ENCODE results near the gene KCNMB1. TPM values are rescaled to one million over a fixed set of nuclear protein-coding genes. Genes with fewer than 3 reads are reported as not detected.

Gene KCNMB1
- total RNA-seq, 3 donors from 2014 or later = 1.5 to 59.1 (median 5.5) TPM

DNA sequence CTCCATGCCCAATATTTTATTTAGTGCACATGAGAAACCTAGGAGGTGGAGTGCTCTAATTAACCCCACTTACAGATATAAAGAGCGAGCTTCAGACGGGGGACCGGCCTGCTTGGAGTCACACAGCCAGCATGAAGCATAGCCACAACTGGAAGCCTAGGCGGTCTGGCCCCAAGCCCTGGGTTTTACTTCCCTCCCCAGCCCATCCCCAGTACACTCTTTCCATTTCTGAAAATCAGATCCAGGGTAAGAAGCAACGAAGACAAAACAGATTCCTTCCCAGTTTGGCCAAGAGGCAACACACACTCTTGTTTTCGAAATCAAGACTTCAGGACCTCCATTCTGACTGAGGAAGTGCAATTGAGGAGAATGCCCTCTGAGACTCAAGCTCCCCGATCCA lies 27.1 kb downstream of the KCNMB1 start:
- DNase-seq (no peak), ATAC-seq (no peak)
- H3K9me3 ChIP-seq = no peaks in the 10 kb centered on the region
- intact Hi-C loops (cut with DNase I, micrococcal nuclease) = no loop called here
- H3K4me3 ChIP-seq = no peak overlapping the region
- TF ChIP-seq, protein P1, sequence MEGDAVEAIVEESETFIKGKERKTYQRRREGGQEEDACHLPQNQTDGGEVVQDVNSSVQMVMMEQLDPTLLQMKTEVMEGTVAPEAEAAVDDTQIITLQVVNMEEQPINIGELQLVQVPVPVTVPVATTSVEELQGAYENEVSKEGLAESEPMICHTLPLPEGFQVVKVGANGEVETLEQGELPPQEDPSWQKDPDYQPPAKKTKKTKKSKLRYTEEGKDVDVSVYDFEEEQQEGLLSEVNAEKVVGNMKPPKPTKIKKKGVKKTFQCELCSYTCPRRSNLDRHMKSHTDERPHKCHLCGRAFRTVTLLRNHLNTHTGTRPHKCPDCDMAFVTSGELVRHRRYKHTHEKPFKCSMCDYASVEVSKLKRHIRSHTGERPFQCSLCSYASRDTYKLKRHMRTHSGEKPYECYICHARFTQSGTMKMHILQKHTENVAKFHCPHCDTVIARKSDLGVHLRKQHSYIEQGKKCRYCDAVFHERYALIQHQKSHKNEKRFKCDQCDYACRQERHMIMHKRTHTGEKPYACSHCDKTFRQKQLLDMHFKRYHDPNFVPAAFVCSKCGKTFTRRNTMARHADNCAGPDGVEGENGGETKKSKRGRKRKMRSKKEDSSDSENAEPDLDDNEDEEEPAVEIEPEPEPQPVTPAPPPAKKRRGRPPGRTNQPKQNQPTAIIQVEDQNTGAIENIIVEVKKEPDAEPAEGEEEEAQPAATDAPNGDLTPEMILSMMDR (IDR thresholded peaks at IDR 0.05) = no peak
- H3K4me1 ChIP-seq (ENCODE audit: low read depth) = no peaks in the 10 kb centered on the region
- no peaks in the 10 kb centered on the region for H3K36me3 ChIP-seq (ENCODE audit: low read depth)

- Histone ChIP-seq H3K9me3 (no peaks in the 10 kb centered on the region), H3K4me1 (ENCODE audit: low read depth) (no peaks in the 10 kb centered on the region), H3K4me3 (no peak overlapping the region), H3K36me3 (ENCODE audit: low read depth) (no peaks in the 10 kb centered on the region)
- DNase-seq = no peak
- intact Hi-C loops (cut with DNase I, micrococcal nuclease) = no loop called here
- no peak for ATAC-seq
- TF ChIP-seq, protein P1 (IDR thresholded peaks at IDR 0.05) = no peak
These were observed 27.6 kb downstream of the KCNMB1 start for GRCh38 chr5:170361616-170362015.

- Histone ChIP-seq H3K36me3 (ENCODE audit: low read depth) (no peaks in the 10 kb centered on the region), H3K4me3 (no peak overlapping the region), H3K9me3 (no peaks in the 10 kb centered on the region), H3K4me1 (ENCODE audit: low read depth) (no peaks in the 10 kb centered on the region)
- ATAC-seq (no peak), DNase-seq (no peak)
- intact Hi-C loops (cut with DNase I, micrococcal nuclease) = no loop called here
- TF ChIP-seq, protein P1 (IDR thresholded peaks at IDR 0.05) = no peak
These were observed 28.1 kb downstream of the KCNMB1 start for GRCh38 chr5:170361116-170361515.

DNA sequence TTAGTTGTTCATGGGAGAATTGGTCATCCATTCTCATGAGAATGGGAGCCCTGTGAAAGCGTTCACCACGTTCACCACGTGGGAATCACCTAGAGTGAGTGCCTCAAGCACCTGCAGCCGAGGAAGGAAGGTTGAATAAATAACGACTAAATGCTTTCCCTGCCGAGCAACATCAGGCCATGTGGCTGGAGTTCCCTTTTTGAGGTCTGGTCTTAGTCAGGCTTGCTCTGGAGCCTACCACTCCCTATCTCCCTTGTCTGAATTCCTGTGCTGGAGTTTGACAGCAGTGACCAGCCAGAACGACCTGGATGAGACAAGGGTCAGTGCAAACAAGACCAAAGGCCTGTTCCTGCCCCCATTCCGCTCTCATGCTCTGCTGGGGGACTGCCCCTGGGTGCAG lies 28.5 kb downstream of the KCNMB1 start:
- Histone ChIP-seq H3K36me3 (ENCODE audit: low read depth) (no peaks in the 10 kb centered on the region), H3K9me3 (no peaks in the 10 kb centered on the region), H3K4me3 (no peak overlapping the region), H3K4me1 (ENCODE audit: low read depth) (no peaks in the 10 kb centered on the region)
- DNase-seq = no peak
- no peak for ATAC-seq
- intact Hi-C loops (cut with DNase I, micrococcal nuclease) = no loop called here
- TF ChIP-seq, protein P1 (IDR thresholded peaks at IDR 0.05) = no peak

GRCh38 chr5:170357955-170358444 lies 31.2 kb downstream of the KCNMB1 start:
- Histone ChIP-seq H3K9me3 (no peaks in the 10 kb centered on the region), H3K4me1 (ENCODE audit: low read depth) (no peaks in the 10 kb centered on the region), H3K36me3 (ENCODE audit: low read depth) (no peaks in the 10 kb centered on the region), H3K4me3 (no peak overlapping the region)
- DNase-seq = peak in 2 of 3 donors; percentile 34 to 67
- peak; percentile 66 for ATAC-seq
- intact Hi-C loops (cut with DNase I, micrococcal nuclease) = no loop called here
- TF ChIP-seq, protein P1 (IDR thresholded peaks at IDR 0.05) = no peak

DNA sequence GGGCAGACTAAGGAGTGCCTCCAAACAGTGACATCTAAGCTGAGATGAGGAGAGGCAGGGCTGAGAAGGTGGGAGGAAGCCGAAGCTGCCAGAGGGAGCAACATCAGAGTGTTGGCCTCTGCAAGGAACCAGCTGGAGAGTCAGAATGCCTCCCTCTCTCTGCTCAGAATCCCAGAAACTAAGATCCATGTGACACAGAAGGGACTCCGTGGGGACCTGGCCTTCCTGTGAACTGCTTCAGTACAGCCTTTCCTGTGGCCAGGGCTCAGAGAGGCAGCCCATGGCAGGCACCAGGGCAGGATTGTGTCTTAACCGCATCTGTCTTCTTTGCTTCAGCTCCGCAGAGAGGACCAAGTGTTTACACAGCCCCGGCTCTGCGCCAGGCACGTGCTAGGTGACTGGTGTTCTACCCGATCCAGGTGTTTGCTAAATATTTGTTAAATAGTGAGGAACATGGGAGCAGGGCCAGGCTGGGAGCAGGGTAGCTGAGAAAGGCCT lies 33.5 kb downstream of the KCNMB1 start:
- H3K4me1 ChIP-seq (ENCODE audit: low read depth) = no peaks in the 10 kb centered on the region
- H3K36me3 ChIP-seq (ENCODE audit: low read depth) = no peaks in the 10 kb centered on the region
- no peak overlapping the region for H3K4me3 ChIP-seq
- no peak for DNase-seq
- TF ChIP-seq, protein P1 (IDR thresholded peaks at IDR 0.05) = no peak
- no peak for ATAC-seq
- intact Hi-C loops (cut with DNase I, micrococcal nuclease) = no loop called here
- no peaks in the 10 kb centered on the region for H3K9me3 ChIP-seq
